Fibroblast of upper back skin (primary cell): ENCODE results near the gene GPR135.

Experiments
- DNase-seq: peaks from one replicate; pipeline ENCODE4 v3.0.0-alpha.2; 2013

Gene GPR135

GRCh38 chr14:59422069-59422881 lies 42.9 kb downstream of the GPR135 start:
- DNase-seq: no peak

- no peak for DNase-seq
These were observed 45.9 kb downstream of the GPR135 start for GRCh38 chr14:59419303-59419702.

DNA sequence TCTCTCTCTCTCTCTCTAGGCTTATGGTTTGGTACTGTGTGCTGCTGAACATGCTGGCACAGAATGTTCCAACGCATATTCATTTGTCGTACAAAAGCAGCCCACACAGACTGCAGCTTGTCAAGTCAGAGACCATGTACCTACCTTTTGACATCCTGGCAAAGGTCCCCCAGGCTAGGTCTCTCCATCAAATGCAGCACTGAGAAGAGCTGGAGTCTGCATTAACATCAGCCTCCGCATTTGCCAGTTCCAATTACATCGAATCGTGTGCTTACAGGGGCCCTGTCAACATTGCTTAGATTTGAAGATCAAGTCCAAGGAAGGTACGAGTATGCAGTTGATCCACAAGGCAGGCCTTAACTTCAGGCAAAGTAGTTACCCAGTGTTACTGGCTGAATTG lies 47.9 kb downstream of the GPR135 start:
- DNase-seq: no peak

GRCh38 chr14:59415836-59416602 lies 49.2 kb downstream of the GPR135 start:
- DNase-seq: no peak
